ENCODE results near the gene P2RY1. TPM values are rescaled to one million over a fixed set of nuclear protein-coding genes. Genes with fewer than 3 reads are reported as not detected.

P2RY1 gene
- total RNA-seq, 3 donors from 2014 or later, result 18.8 to 40.1 (median 37.8) TPM

DNA sequence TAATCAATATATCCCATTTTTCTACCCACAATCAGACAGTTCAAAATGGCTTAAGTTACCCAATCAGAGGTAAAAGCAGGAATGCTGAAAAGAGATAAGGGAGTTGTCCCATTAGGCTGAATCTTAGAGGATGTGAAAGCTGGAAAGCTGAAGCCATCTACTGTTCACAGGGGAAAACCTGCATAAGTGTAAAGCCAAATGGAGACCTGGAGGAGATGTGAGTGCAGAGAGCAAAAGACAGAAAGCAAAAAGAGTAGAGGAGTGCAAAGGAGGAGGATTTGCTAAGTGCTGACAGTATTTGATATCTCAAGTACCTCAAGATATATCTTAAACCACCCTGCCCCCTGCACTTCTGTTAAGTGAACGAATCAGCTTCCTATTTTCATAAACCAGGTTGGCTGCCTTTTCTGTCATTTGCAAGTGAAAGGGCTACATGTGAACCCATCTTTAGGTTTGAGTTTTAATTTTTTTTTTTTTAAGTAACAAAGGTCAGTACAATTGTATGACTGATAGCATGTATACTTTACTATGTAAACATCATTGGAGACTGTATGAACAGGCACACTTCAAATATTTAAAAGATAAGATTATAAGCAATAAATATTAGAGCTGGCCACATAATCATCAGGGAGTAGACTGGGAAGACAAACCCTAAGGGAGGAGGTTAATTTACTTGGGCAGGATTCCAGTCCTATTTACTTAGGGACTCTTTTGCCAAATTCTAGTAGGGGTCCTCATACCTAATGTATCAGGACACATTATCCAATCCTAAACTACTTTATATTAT is 22.8 kb upstream of the P2RY1 start:
- Histone ChIP-seq H3K4me3 (no peak overlapping the region), H3K9me3 (no peaks in the 10 kb centered on the region), H3K36me3 (ENCODE audit: low read depth) (no peaks in the 10 kb centered on the region), H3K4me1 (ENCODE audit: low read depth) (no peaks in the 10 kb centered on the region)
- DNase-seq (no peak), ATAC-seq (no peak)
- no peak for TF ChIP-seq CTCF (IDR thresholded peaks at IDR 0.05)
- intact Hi-C loops (cut with DNase I, micrococcal nuclease), result no loop called here

DNA sequence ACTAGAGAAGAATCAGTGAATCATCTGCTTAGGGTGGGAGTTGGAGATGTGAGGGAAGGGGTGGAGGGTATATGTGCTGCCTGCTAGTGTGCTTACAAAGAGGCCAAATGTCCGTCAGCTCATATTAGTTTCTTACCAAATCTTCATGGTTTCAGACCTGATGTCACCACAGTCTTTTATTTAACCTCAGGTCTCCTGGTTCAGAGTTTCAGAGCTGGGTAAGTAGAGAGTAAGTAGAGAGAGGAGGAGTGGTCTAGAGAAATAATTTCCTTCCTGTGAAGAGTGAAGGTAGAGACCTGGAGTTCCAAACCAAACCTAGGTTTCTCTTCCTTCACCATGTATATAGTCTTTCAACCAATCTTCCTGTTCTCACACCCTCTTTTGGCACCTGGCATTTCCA is 17.5 kb upstream of the P2RY1 start:
- H3K4me3 ChIP-seq, result no peak overlapping the region
- intact Hi-C loops (cut with DNase I, micrococcal nuclease), result no loop called here
- no peaks in the 10 kb centered on the region for H3K36me3 ChIP-seq (ENCODE audit: low read depth)
- no peaks in the 10 kb centered on the region for H3K4me1 ChIP-seq (ENCODE audit: low read depth)
- H3K9me3 ChIP-seq, result no peaks in the 10 kb centered on the region
- DNase-seq (no peak), ATAC-seq (no peak)
- TF ChIP-seq CTCF (IDR thresholded peaks at IDR 0.05), result no peak

- TF ChIP-seq CTCF (IDR thresholded peaks at IDR 0.05), result no peak
- no peaks in the 10 kb centered on the region for H3K4me1 ChIP-seq (ENCODE audit: low read depth)
- DNase-seq (no peak), ATAC-seq (no peak)
- no peaks in the 10 kb centered on the region for H3K36me3 ChIP-seq (ENCODE audit: low read depth)
- H3K4me3 ChIP-seq, result no peak overlapping the region
- no peaks in the 10 kb centered on the region for H3K9me3 ChIP-seq
- intact Hi-C loops (cut with DNase I, micrococcal nuclease), result no loop called here
These were observed 16.9 kb upstream of the P2RY1 start for GRCh38 chr3:152818027-152818426.

- no peaks in the 10 kb centered on the region for H3K9me3 ChIP-seq
- ATAC-seq (no peak), DNase-seq (no peak)
- intact Hi-C loops (cut with DNase I, micrococcal nuclease), result no loop called here
- H3K36me3 ChIP-seq (ENCODE audit: low read depth), result no peaks in the 10 kb centered on the region
- TF ChIP-seq CTCF (IDR thresholded peaks at IDR 0.05), result no peak
- H3K4me1 ChIP-seq (ENCODE audit: low read depth), result peaks cover under 1% of the 10 kb centered on the region
- no peak overlapping the region for H3K4me3 ChIP-seq
These were observed 11.8 kb upstream of the P2RY1 start for GRCh38 chr3:152823173-152823572.

GRCh38 chr3:152823781-152824180 is 11.2 kb upstream of the P2RY1 start:
- H3K9me3 ChIP-seq, result no peaks in the 10 kb centered on the region
- ATAC-seq (no peak), DNase-seq (no peak)
- no peaks in the 10 kb centered on the region for H3K36me3 ChIP-seq (ENCODE audit: low read depth)
- intact Hi-C loops (cut with DNase I, micrococcal nuclease), result no loop called here
- no peak for TF ChIP-seq CTCF (IDR thresholded peaks at IDR 0.05)
- no peak overlapping the region for H3K4me3 ChIP-seq
- H3K4me1 ChIP-seq (ENCODE audit: low read depth), result peaks cover 6% of the 10 kb centered on the region

Measured in mucosa of descending colon (tissue), 3 donors.